Hepatocyte (in vitro differentiated cells): ENCODE measurements around the gene TOLLIP. TPM values are rescaled to one million over a fixed set of nuclear protein-coding genes. Genes with fewer than 3 reads are reported as not detected.

Experiments
- DNase-seq: peaks from one replicate; pipeline ENCODE4 v3.0.0-alpha.2; 2016; ENCODE audit warnings: low spot score
- H2AFZ ChIP-seq: fragments of 200-600 bp; sonication (generic); 2 replicates; pipeline ENCODE4 v1.6.0; 2016; ENCODE audit warnings: antibody characterized with exemption, mild to moderate bottlenecking
- H3K27ac ChIP-seq: fragments of 200-600 bp; sonication (generic); 2 replicates; pipeline ENCODE4 v1.5.1; 2016; ENCODE audit warnings: mild to moderate bottlenecking
- H3K27me3 ChIP-seq: fragments of 200-600 bp; sonication (generic); 2 replicates; pipeline ENCODE4 v1.6.1; 2016
- H3K36me3 ChIP-seq: fragments of 200-600 bp; sonication (generic); replicated peaks from 2 replicates; pipeline ENCODE4 v1.5.1; 2016; ENCODE audit warnings: low read depth; ENCODE audit not compliant: insufficient read depth
- H3K4me1 ChIP-seq: fragments of 200-600 bp; sonication (generic); 2 replicates; pipeline ENCODE4 v1.5.1; 2016; ENCODE audit warnings: mild to moderate bottlenecking, moderate library complexity; ENCODE audit not compliant: insufficient read depth
- H3K4me2 ChIP-seq: fragments of 200-600 bp; sonication (generic); 2 replicates; pipeline ENCODE4 v1.6.0; 2016
- H3K4me3 ChIP-seq: fragments of 200-600 bp; sonication (generic); 2 replicates; pipeline ENCODE4 v1.5.1; 2016; ENCODE audit warnings: mild to moderate bottlenecking
- H3K79me2 ChIP-seq: fragments of 200-600 bp; sonication (generic); 2 replicates; pipeline ENCODE4 v1.6.0; 2017; ENCODE audit warnings: mild to moderate bottlenecking
- H3K9me2 ChIP-seq: fragments of 200-600 bp; sonication (generic); replicated peaks from 2 replicates; pipeline ENCODE4 v1.6.0; 2017; ENCODE audit warnings: mild to moderate bottlenecking; ENCODE audit not compliant: insufficient read depth
- H3K9me3 ChIP-seq: fragments of 200-600 bp; sonication (generic); 2 replicates; pipeline ENCODE4 v1.5.1; 2016; ENCODE audit warnings: low read depth, mild to moderate bottlenecking
- H4K20me1 ChIP-seq: fragments of 200-600 bp; sonication (generic); 2 replicates; pipeline ENCODE4 v1.6.0; 2016; ENCODE audit warnings: mild to moderate bottlenecking; ENCODE audit not compliant: insufficient read depth, poor library complexity, severe bottlenecking
- EZH2 ChIP-seq: fragments of 200-600 bp; sonication (generic); IDR thresholded peaks from 2 replicates; pipeline ENCODE4 v1.6.1; 2016; ENCODE audit warnings: antibody characterized with exemption, mild to moderate bottlenecking, borderline replicate concordance
- EZH2phosphoT487 ChIP-seq: fragments of 200-600 bp; sonication (generic); IDR thresholded peaks from one replicate; pipeline ENCODE4 v1.6.1; 2018; ENCODE audit warnings: antibody characterized with exemption, mild to moderate bottlenecking, low read depth, moderate library complexity; ENCODE audit not compliant: unreplicated experiment, severe bottlenecking
- WGBS: methylation state at CpG from one replicate; pipeline ENCODE4 v1.1.6; 2016; ENCODE audit warnings: low lambda C conversion rate; ENCODE audit errors: missing lambda C conversion rate; 5-methylcytosine and 5-hydroxymethylcytosine counted together
- polyA plus RNA-seq: library from polyadenylated mRNA; unstranded; fragments of >200 nt; fragmentation: Nextera tagmentation; extraction: Ambion mirVana; gene quantifications from 2 replicates; pipeline ENCODE4 v1.2.1, GENCODE V29; 2016
- total RNA-seq: library from RNA; depleted of rRNA; stranded (reverse); fragments of >200 nt; gene quantifications from 2 replicates; pipeline ENCODE4 v1.2.3, GENCODE V29; 2014
- TF ChIP-seq, protein P1 (sequence below): fragments of 200-600 bp; sonication (generic); IDR thresholded peaks from 2 replicates; pipeline ENCODE4 v1.5.1; 2016; ENCODE audit warnings: antibody characterized with exemption, mild to moderate bottlenecking; ENCODE audit not compliant: poor library complexity

Gene TOLLIP
- total and polyA plus RNA-seq, 2 experiments from 2014 or later = 33.3 to 80.9 TPM

DNA sequence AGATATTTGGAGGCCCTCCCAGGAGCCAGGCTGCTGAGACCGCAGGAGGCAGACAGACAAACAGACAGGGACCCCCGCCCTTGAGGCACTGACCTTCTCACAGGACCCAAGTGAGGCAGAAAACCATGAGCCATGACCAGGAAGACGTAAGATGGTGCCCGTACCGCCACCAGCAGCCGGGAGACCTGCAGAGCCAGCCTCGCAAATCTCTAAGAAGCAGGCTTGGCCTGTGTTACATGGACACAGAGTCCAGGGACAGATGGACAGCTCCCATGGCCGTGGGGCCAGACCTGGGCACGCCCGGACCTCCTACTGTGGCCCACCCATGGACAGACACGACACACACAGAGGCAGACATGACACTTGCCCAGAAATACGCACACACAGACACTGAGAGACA is 30.7 kb upstream of the TOLLIP start:
- H3K4me2 ChIP-seq = no peak overlapping the region
- no peak for TF ChIP-seq EZH2phosphoT487
- TF ChIP-seq, protein P1, sequence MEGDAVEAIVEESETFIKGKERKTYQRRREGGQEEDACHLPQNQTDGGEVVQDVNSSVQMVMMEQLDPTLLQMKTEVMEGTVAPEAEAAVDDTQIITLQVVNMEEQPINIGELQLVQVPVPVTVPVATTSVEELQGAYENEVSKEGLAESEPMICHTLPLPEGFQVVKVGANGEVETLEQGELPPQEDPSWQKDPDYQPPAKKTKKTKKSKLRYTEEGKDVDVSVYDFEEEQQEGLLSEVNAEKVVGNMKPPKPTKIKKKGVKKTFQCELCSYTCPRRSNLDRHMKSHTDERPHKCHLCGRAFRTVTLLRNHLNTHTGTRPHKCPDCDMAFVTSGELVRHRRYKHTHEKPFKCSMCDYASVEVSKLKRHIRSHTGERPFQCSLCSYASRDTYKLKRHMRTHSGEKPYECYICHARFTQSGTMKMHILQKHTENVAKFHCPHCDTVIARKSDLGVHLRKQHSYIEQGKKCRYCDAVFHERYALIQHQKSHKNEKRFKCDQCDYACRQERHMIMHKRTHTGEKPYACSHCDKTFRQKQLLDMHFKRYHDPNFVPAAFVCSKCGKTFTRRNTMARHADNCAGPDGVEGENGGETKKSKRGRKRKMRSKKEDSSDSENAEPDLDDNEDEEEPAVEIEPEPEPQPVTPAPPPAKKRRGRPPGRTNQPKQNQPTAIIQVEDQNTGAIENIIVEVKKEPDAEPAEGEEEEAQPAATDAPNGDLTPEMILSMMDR = no peak
- TF ChIP-seq EZH2 = no peak
- H3K4me1 ChIP-seq = peaks cover 13% of the 10 kb centered on the region
- H3K9me2 ChIP-seq = no peaks in the 10 kb centered on the region
- 79% methylated on average over 12 of the region's 12 CpGs for WGBS
- H3K9me3 ChIP-seq = no peaks in the 10 kb centered on the region
- peaks cover under 1% of the 10 kb centered on the region for H3K27me3 ChIP-seq
- H3K4me3 ChIP-seq = no peak overlapping the region
- H3K36me3 ChIP-seq = no peaks in the 10 kb centered on the region
- no peak overlapping the region for H3K27ac ChIP-seq
- no peak overlapping the region for H2AFZ ChIP-seq
- no peak for DNase-seq
- no peaks in the 10 kb centered on the region for H4K20me1 ChIP-seq
- no peaks in the 10 kb centered on the region for H3K79me2 ChIP-seq

DNA sequence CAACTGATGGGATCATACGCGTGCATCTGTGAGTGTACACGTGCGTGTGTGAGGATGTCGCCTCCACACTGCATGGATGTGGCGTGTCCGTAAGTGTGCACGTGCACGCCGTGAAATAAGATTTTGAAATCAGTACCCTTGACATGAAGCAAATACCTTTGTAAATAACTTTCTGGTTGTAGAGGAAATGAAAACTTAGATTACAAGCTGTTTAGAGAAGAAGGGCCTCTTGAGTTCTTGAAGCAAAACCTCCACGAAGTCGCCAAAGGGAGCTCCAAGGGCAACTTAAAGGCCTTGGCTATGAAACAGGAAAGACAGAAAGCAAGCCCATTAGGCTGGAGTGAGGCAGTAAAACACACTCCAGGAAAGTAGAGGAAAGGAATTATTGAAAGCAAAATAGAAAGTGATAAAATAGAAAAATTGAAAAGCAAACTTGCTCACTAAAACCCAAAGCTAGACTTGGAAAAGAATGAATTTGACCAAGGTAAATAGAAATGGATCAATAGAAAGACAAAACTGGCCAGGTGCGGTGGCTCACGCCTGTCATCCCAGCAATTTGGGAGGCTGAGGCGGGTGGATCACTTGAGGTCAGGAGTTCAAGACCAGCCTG is 29.7 kb upstream of the TOLLIP start:
- no peak for DNase-seq

DNA sequence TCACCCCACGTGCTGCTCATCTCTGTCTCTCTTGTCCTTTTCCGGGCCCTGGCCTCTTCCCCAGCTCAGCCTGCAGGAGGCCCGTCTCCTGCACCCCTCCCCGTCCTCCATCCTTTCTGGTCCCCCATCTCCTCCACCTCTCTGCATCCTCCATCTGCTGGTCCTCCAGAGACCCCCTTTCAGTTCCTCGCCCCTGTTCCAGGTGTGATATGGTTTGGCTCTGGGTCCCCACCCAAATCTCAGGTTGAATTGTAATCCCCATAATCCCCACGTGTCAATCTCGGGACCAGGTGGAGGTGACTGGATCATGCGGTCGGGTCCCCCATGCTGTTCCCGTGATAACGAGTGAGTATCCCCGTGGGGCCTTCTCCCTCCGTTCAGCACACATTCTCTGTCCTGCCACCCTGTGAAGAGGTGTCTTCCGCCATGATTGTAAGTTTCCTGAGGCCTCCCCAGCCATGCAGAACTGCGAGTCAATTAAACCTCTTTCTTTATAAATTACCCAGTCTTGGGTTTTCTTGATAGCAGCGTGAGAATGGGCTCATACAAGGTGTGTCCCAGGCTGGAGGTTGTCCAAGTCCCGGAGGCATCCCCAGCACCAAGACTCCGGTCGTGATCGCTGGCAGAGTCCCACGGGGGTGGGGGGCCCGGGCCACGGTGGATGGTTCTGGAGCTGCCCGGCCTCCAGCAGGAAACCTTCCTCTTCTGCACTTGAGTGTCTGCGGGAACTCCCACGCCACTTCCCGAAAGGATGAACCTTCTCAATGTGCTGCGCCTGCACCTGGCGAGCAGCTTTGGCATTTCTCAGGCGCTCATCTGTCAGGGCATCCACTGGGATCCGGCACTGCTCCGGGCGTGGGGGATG is 29.0 kb upstream of the TOLLIP start:
- no peak overlapping the region for H3K27ac ChIP-seq

More for the DNA sequence above, 29.7 kb upstream of the TOLLIP start:
- H2AFZ ChIP-seq = no peak overlapping the region
- H3K4me3 ChIP-seq = no peak overlapping the region
- WGBS = 88% methylated on average over 15 of the region's 15 CpGs
- H3K79me2 ChIP-seq = no peaks in the 10 kb centered on the region
- H3K9me2 ChIP-seq = no peaks in the 10 kb centered on the region
- no peaks in the 10 kb centered on the region for H3K36me3 ChIP-seq
- TF ChIP-seq, protein P1 = no peak
- TF ChIP-seq EZH2phosphoT487 = no peak
- TF ChIP-seq EZH2 = no peak
- H3K27me3 ChIP-seq = peaks cover 4% of the 10 kb centered on the region
- H3K9me3 ChIP-seq = no peaks in the 10 kb centered on the region
- H3K4me2 ChIP-seq = no peak overlapping the region
- H4K20me1 ChIP-seq = no peaks in the 10 kb centered on the region
- no peak overlapping the region for H3K27ac ChIP-seq
- peaks cover 14% of the 10 kb centered on the region for H3K4me1 ChIP-seq

More for the DNA sequence above, 29.0 kb upstream of the TOLLIP start:
- Histone ChIP-seq H3K4me3 (no peak overlapping the region), H3K79me2 (no peaks in the 10 kb centered on the region), H3K27me3 (peaks cover 4% of the 10 kb centered on the region), H3K9me2 (no peaks in the 10 kb centered on the region), H3K4me2 (no peak overlapping the region), H2AFZ (no peak overlapping the region), H3K9me3 (no peaks in the 10 kb centered on the region), H3K36me3 (no peaks in the 10 kb centered on the region), H4K20me1 (no peaks in the 10 kb centered on the region), H3K4me1 (peaks cover 18% of the 10 kb centered on the region)
- 82% methylated on average over 33 of the region's 33 CpGs for WGBS
- DNase-seq = no peak
- no peak for TF ChIP-seq EZH2
- TF ChIP-seq, protein P1 = no peak
- TF ChIP-seq EZH2phosphoT487 = no peak
